Astrocyte (in vitro differentiated cells and primary cell): Measurements from ENCODE around the gene HADHB.

Experiments used
- CTCF ChIP-seq: IDR thresholded peaks from 2 replicates; pipeline ENCODE4 v1.5.1; 2011; ENCODE audit warnings: low read depth, mild to moderate bottlenecking, inconsistent platforms, low read length, moderate library complexity; ENCODE audit not compliant: insufficient read depth
- EZH2 ChIP-seq: IDR thresholded peaks from 2 replicates; pipeline ENCODE4 v1.6.1; 2012; ENCODE audit warnings: mild to moderate bottlenecking, low read length, inconsistent platforms; ENCODE audit not compliant: insufficient read depth

DNA sequence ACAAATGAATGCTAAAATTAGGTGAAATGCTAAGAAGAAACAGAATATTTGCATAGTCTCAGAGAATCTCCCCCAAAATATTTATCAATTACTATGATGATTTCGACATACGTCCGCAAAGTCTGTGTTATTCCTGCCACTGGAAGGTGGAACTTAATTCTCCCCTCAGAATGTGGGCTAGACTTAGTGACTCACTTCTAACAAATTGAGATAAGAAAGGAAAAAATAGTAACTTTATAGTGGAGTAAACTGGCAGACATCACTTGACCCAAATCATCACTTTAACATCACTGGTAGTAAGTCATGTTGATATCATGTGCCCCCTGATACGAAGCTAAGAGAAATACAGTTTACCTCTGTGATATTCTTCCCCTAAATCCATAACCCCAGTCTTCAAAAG lies 23.5 kb downstream of the HADHB start:
- TF ChIP-seq CTCF = no peak
- no peak for TF ChIP-seq EZH2
